Stimulated activated CD4-positive, alpha-beta T cell treated with anti-CD3 and anti-CD28 coated beads, Interleukin-2, amount 100 ng/mL, for 24 hours (primary cell): Measurements from ENCODE around the gene FILIP1L.

Experiments used
- DNase-seq, 2 donors: peaks; one replicate each; pipeline ENCODE4 v3.0.0-alpha.2; 2020

FILIP1L gene

DNA sequence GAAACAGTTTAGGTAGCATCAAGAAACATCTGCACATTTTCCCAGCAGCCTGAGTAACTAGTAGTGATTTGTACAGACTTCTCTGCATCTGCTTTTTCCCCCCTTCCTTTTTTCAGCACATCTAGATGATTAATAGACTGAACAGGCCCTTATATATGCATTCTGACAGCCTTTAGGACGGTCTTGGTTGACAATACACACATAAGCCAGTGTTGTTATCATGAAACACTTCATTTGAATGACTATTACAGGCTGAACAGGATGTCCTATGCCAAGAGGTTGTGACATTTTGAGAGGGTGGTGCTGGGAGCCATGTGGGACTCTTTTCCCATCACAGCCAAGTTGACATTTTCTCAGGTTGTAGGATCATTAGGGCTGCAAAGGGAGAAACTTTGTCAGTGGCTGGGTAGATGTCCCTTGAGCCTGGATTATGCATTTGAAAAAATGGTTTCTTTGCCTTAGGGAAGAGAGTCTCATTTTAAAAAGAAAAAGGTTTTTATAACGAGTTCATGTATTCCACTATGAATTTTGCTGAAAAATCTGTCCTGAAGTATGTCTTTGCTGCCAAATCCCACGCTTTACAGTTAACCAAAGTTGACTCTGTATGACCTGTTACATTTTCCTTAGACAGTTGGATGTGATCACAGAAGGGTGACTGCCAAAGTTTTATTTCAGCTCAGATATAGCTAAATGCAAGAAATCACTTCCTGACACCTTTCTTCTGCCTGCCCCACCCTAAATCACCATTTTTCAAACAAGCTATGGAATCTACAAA is 73.7 kb downstream of the FILIP1L start:
- no peak for DNase-seq

DNA sequence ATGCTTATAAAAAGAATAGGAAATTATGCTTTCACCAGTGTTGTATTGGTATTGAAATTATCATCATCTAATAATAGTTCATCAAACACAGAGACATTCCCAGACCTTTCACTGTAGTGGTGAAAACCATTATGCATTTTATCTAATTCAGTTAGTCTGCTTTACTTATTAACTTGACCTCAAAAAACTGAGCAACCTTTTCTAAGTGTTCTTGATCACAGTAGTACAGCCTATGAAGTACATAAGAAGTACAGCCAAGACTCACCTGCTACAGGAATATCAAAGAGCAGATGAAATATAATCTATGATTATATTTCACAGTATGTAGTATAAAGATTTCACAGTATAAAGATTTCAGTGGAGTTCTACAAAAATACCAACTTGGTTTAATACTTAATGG is 75.2 kb downstream of the FILIP1L start:
- DNase-seq, result no peak

DNA sequence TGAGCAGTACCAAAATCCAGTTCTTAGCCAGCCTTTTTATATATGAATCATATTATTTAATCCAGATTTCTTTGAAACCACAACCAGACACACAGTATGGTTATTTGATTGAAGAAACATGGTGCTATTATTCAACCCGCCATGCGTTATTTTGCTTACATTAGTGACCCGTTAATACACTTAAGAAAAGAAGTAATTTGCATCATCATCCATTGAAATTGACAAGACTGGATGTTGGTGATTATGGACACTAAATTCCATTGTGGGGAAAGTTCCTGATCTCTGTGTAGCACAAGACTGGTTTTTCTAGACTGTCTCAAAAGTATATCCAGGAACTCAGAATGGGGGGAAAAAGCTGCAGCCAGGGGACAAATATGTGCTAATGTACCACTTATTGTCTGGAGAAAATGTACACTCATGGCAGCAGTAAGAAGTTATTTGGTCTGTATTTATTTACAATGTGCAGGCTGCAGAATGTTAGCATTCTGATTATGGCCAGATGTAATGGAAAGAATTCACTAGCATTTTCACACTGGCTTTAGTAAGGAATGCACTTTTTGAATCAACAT is 80.3 kb downstream of the FILIP1L start:
- no peak for DNase-seq

DNA sequence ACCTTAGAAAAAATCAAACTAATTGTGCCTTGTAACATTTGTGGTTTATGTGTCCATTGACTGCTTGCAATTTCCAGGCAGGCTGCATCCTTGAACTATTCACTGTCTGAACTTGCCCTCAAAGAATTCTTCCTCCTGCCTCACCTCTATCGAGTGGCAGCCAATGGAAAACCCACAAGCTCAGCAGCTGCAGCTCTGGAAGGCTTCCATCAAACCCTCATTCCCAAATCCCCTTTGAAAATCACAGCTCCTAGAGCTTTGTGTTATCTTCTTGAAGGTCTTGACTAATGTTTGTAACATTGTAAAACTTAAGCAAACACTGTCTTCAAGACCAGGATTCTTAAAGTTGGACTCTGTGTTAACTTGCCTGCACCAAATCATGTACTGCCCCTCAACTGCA is 81.1 kb downstream of the FILIP1L start:
- DNase-seq, result no peak

DNA sequence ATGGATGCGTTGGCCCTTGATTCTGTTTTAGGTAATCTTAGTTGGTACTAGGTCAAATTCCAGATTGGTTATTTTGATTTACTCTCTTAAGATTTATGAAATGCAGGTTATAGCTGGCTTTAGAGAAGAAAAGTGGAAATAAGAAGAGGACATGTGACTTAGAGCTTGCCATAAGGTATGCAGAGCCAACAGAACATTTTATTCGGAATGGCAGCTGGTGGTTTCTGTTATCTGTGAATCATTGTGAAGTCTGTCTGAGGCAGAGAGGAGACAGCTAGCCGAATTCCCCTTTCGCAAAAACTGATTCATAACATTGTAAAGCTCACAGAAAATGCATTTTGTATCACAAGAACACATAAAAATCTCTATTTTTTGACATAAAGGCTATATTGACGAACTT is 82.1 kb downstream of the FILIP1L start:
- DNase-seq, result no peak

DNA sequence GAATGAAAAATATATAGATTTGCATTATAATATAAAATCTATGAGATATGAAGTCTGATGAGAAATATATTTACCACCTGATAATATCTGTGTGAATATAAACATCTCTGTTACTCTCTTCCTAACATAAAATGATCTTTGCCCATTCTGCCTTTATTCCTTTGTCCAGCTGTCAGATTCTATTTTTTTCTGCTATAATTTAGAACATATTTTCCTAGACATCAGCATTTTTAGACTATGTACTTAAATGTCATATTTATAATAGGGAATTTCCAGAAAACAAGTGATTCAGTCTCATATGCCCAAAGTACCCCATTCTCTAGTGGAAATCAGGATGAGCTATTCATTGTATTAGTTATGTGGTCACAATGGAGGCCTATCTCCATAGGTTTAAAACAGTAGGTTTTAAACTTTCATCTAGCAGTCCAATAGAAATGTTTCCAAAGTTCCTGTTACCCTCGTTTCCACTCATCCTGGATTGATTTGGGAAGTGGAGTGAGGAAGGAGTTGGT is 83.3 kb downstream of the FILIP1L start:
- no peak for DNase-seq

DNA sequence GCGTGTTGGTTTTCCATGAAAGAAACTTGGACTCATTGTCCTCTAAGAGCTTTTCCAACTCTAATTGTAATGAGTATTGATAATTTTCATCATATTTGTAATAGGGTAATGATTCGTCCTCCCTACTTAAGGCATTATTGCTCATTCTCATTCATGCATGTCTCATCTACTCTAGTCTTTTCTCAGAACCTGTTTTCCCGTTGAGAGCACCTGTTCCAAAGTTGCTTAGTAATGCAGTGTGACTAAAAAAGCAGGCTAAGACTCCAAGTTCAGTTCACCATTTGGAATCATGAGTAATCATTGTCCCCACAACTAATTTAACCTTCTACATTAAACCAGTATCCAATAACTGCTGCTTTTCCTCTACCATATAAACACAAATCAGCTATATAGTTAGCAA is 84.0 kb downstream of the FILIP1L start:
- no peak for DNase-seq

DNA sequence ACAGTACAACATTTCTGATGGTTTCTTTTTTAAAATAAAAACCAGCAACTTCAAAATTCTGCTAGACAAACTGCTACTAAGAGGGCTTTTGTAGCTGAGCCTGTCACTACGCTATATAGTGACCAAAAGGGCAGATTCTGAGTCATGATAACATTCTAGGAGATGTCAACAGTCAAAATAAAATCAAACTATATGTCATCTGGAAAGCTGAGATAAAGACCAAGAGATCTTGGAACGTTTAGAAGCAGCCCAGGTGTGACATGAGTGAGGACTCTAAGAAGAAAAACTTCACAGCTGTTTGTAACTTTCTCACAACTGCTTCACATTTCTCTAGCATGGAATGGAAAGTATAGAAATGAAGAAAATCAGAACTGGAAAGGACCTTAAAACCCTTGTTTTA is 84.6 kb downstream of the FILIP1L start:
- DNase-seq, result no peak

DNA sequence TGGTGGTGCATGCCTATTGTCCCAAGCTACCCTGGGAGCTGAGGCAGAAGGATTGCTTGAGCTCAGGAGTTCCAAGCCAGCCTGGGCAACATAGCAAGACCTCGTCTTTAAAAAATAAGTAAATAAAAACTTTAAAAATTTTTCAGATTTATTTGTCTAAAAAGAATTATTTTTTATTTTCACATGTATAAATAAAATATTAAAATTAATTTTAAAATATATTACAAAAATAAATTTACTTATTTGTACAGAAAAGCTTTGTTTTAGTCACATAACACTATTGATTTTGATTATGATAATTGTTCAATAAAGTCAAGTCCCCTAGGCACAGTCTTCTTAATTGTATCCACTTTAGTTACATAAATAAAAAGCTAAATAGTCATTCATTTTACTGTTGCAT is 85.2 kb downstream of the FILIP1L start:
- DNase-seq, result no peak

DNA sequence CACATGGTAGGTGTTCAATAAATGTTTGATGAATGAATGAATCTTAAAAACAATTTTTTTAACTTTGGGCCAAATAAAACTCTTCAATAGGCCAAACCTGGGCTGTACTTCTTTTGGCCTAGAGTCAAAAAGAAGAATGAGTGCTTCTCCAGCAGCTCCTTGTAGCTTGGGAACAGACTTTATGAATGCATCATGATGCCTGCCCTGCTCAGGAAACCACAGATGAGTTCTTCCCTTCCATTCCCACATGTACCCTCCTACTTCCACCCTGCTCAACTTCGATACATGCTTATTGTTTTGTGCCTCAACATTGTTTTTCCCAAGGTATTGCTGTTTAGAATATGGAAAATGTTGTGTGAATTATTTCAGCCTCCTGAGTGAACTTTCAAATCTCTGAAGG is 87.0 kb downstream of the FILIP1L start:
- DNase-seq, result no peak

DNA sequence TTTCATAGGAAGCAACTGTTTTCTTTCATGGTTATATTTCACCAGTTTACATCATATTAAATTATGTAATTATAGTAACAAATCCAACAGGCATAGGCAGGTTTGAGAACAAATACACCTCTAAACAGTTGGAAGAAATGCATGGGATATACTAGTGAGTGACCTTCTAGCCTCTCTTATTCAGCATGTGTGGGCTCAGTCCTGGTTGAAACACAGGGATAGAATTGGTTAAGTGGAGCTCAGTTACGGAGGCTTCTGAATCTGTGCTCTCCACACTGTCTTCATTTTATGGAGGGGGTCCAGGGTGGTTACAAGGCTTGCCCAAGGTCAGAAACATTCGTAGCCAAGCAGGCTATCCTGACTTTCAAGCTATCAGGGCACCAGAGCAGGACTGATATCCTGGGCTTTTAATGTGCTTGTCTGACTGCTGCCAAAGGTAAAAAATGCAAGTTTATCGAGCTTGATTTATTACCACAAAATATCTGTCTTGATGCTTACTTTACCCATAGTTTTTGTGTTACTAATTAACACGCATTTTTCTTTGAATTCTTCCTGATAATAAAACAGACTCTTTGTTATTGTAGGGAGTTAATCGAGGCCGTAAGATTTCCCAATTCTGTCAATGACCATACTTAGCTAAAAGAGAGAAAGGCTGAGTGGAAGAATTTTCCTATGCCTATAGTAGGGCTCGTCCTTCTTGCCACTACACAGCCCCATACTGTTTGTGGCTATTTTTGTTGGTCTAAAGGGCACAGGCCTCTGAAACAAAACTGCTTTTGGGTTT is 89.6 kb downstream of the FILIP1L start:
- DNase-seq, result no peak

DNA sequence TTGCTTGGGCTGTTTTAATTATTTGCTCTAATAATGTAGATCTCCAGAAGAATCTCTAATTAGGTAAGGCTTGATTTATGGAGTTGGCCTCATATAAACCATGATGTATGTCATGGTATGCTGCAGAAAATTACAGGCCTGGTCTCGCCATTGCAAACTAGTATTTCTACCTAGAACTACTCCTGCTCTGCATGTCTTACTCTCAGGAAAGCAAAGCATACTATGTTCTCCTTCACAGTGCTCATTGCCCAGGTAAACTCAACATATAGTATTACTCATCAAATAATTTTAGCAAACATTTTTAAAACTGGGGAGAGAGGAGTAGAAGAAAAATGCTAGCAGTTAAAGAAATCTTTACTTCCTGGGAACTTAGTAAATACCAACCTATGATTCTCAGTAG is 90.7 kb downstream of the FILIP1L start:
- DNase-seq, result no peak

DNA sequence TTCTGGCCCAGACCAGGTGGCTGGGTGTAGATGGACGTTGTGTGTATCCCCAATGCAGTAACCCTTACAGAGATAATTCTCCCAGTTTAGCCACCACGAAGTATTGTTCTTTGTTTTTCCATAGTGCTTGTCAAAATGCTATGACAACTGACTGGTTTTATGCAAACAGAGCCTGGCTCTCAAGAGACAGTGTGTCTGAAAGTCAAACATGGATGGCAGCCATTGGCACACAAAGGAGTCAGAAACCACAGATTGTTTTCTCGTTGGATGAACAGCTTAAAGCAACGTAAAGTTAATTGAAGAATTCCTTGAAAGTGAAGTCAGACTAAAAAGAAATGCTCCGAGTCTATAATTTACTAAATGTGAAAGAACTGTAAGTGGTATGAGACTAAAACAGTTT is 91.2 kb downstream of the FILIP1L start:
- no peak for DNase-seq

DNA sequence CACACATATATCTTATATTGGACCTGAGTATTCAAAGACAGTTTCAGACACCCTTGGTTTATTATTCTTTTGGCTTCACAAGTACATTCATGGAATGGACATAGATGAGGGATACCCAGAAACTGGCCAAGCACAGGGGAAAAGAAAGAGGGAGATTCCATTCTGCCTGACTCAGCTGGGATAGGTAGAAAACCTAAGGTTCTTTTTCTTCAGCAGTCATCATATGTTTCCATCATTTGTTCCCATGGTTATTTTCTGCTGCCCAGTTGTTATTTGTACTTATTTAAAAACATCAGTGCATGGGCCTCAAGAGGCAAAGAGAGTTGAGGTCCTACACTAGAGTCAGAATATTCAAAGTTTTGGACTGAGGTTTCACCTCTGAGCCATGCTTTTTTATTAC is 91.8 kb downstream of the FILIP1L start:
- no peak for DNase-seq

DNA sequence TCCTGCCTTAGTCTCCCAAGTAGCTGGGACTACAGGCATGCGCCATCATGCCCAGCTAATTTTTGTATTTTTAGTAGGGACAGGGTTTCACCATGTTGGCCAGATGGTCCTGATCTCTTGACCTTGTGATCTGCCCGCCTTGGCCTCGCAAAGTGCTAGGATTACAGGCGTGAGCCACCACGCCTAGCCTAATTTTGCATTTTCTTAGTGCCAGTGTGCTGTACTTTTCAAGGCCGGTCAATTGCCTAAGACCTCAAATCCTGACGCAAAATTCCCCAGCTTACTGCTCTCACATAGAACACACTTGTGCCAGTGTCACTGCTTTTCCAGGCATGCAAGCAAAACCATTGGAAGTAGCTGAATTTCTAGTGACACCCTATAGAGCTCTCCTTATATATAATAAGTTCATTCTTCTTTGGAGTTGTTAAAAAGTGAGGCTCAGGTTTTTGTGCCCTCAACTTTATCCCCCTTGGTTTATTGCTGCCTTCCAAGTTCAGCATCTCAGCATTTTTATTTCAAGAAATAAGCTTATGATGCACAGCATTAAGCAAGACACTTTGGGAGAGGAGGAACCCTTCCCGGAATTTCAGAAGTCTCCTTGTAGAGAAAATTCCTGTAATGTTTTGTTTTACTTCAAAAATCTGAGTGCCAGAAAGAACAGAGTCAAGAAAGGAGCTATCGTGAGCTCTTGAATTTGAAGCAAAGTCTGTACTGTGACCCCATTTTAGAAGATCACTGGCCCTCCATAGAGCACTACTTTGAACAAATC is 93.2 kb downstream of the FILIP1L start:
- DNase-seq, result no peak

DNA sequence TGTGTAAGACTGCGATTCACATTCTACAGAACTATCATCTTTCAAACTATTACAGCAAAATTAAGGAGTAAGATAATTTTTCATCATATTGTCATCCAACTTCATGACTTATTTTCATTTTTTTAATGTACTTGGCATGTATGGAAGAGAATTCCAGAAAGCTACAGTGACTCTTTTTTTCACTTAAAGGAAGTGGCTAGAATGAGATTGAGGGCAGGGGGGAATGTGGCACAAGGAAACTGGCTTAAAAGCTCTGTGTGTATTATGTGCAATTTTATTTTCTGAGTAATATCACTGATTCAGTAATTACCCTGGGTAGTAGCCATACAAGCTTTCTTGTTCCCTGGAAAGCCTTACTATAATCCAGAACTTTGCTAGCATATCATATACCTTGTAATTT is 94.6 kb downstream of the FILIP1L start:
- DNase-seq, result no peak

DNA sequence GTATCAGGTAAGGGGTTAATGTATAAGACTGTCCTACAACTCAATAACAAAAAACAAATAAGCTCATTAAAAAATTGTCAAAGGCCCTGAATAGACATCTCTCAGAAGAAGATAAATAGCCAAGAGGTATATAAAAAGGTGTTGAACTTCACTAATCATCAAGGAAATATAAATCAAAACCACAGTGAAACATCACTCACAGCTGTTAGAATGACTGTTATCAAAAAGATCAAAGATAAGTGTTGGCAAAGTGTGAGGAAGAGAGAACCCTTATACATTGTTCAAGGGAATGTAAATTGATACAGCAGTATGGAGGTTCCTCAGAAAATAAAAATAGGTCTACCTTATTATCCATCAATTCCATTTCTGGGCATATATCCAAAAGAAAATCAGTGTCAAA is 95.5 kb downstream of the FILIP1L start:
- no peak for DNase-seq

DNA sequence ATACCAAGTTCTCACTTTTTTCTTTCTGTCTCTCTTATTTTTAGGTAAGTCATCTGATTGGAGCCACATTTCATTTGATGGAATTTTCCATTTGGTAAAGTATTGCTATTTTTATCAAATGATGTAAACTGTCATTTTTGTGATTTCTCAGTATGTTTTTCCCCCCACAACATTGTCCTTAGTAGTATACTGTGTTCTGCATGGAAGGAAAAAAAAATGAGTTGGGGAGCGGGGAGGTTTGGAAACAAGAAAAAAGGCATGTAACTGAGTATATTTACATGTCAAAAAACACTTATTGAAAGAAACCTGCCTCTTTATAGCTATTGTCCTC is 104.2 kb downstream of the FILIP1L start:
- no peak for DNase-seq

DNA sequence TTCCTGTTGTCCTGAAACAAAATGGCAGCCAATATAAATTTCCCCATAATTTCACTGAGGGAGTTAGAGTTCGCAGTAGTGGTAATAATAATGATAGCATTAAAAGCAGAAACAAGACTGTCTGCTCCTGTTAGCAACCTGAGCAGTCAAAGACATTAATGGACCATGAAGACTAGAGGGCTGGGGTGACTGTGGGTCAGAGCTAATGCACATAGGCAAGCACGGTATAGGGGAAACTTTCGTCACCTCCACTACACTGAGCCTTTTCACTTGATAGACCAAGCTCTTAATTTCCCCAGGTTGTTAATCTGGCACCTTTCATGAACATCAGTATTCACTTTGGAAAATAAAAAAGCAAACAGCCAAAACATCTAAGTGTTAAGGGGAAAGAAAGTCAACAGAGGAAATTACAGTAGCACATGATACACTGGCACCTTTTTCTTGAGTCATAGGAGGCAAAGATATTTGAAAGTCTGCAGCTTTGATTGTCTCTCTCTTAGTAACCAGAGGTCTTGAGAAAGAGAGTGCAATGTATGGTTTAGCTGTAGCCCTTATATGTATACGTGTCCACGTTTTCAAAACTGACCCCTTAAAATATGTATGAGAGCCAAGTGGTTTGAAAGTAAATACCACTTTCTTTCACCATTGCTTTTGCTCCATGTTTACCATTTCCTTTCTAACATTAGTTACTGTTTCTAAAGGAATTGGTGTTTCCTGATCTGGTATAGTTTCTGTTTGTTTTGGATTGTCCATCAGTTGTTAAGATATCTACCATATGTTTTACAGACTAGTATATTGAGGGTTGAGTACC is 104.8 kb downstream of the FILIP1L start:
- no peak for DNase-seq

DNA sequence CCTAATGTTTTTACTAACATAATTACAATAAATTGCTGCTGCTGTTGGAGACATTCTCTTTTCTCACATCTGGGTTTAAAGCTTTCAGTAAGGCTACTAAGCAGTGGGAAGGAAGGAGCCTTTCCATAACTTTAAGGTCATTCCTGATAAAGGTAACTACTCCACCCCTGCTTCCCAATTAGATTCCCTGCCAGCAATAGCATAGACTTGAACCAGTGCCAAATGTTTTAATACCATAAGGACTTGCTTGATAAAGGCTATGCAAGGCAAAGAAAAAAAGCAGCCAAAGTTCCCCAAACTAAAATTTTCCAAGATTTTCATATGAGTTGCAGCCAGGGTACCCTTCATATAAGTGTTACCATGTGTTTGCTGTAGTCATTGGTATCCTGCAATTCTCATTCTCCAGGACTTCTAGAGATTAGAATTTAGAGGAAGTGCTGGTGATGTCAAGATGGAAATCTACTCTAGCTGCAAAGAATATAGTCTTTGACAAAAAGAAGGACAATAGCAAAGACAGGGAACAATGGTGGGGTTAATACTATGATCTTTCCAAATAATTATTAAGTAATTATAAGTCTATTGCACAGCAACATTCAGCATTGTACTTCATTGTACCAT is 106.1 kb downstream of the FILIP1L start:
- no peak for DNase-seq

DNA sequence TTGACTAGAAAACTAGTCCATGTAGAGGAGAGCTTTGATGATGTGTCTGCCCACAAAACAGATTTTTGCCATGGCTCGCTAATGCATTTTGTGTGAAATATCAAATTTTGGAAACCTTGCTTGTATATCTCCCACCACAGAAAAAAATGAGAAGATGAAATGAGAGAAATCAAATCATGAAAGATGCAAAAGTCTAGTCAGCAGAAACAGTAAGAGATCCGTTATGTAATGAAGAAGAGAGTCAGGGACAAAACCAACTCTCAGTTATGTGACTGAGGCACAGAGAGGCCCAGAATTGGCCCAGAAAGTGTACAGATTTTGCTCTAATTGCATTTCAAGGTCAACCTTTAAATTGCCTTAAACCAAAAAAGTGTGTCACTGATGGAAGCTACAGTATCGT is 107.0 kb downstream of the FILIP1L start:
- no peak for DNase-seq
